Measurements from ENCODE around the gene MOV10L1.

DNA sequence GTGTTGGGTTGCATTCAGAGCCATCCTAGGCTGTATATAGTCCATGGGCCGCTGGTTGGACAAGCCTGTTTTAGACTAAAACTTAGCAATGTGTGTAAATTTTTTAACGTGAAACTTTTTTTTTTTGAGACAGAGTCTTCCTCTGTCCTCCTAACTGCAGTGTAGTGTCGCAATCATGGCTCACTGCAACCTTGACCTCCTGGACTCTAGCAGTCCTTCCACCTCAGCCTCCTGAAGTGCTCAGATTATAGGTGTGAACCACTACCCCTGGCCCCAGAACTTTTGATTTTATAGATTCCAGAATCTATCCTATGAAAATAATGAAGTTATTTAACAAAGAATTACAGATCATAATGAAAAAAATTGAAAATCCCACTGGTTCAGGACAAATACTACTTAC is 50.8 kb downstream of the MOV10L1 start:
- TF ChIP-seq EZH2 (IDR thresholded peaks at IDR 0.05; ENCODE audit: borderline replicate concordance, low read depth, low read length, severe bottlenecking) (no peak), POLR2A (IDR thresholded peaks at IDR 0.05; ENCODE audit: low read depth, low read length) (no peak), POLR2AphosphoS5 (IDR thresholded peaks at IDR 0.05; ENCODE audit: insufficient read depth, low read depth, low read length) (no peak), MYC (IDR thresholded peaks at IDR 0.05; ENCODE audit: low read depth, low read length) (no peak), GATA2 (IDR thresholded peaks at IDR 0.05; ENCODE audit: insufficient read depth, insufficient read length, low read depth, low read length) (no peak), JUN (IDR thresholded peaks at IDR 0.05; ENCODE audit: borderline replicate concordance, insufficient read depth, insufficient read length, low read depth) (no peak), FOS (IDR thresholded peaks at IDR 0.05; ENCODE audit: borderline replicate concordance, insufficient read depth, low read length) (no peak)
- TF ChIP-seq, protein P1, sequence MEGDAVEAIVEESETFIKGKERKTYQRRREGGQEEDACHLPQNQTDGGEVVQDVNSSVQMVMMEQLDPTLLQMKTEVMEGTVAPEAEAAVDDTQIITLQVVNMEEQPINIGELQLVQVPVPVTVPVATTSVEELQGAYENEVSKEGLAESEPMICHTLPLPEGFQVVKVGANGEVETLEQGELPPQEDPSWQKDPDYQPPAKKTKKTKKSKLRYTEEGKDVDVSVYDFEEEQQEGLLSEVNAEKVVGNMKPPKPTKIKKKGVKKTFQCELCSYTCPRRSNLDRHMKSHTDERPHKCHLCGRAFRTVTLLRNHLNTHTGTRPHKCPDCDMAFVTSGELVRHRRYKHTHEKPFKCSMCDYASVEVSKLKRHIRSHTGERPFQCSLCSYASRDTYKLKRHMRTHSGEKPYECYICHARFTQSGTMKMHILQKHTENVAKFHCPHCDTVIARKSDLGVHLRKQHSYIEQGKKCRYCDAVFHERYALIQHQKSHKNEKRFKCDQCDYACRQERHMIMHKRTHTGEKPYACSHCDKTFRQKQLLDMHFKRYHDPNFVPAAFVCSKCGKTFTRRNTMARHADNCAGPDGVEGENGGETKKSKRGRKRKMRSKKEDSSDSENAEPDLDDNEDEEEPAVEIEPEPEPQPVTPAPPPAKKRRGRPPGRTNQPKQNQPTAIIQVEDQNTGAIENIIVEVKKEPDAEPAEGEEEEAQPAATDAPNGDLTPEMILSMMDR (IDR thresholded peaks at IDR 0.05; ENCODE audit: extremely low read depth in 1 of 2, insufficient read depth in 1 of 2, low read depth in 1 of 2, low read length in 2 of 2), result no peak
- TF ChIP-seq, protein P2, sequence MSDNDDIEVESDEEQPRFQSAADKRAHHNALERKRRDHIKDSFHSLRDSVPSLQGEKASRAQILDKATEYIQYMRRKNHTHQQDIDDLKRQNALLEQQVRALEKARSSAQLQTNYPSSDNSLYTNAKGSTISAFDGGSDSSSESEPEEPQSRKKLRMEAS (IDR thresholded peaks at IDR 0.05; ENCODE audit: insufficient read depth, insufficient read length), result no peak

Measured in endothelial cell of umbilical vein (primary cell).